Measurements from ENCODE around the gene TBC1D1.
A peak's percentile ranks its signal among the peaks of the same experiment; 100 is the strongest.

TBC1D1 gene

DNA sequence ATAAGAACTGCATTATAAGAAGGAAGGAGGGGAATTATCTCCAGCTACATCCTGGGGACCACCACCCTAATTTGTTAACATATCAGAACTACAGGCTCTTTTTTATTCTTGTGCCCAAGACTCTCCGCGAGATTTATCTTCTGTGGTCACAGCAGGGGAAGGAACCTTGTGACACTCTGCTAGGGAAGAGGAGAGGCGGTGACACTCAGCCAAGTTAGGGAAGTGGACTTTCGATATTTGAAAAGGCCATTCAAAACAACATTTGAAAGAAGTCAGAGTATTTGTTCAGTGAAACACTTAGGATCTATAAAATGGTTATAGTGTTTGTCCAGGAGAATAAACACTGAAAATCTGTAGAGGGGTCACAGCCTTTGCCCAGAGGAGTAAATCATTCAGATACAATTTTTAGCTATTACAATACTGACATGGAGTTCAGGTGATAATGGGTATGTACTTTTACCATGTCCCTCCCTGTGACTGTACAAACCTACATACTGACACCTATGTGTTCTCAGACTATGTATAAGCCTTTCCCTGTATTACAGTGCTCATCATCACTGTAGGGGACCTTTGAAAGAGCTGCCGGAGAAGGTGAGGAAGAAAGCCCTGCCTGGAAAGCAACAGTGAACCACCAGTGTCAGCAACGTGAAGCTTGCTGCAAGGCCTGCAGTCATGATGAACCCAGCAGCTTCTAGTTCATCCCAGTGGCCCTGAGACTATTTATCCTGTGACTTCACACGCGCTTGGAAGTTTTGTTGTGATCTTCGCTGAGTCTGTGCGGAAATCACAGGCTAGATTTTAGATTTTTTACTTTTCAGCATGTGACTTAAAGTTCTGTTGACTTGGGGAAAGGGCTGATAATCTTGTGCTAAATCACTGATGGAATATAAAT is 60.8 kb downstream of the TBC1D1 start:
- no peak overlapping the region for H3K4me3 ChIP-seq
- no peak for DNase-seq (ENCODE audit: low spot score in 2 of 2)
- in situ Hi-C loops (cut with MboI; ENCODE audit: low sequenced_read_pairs), result no loop called here
- H3K9me3 ChIP-seq, result no peaks in the 10 kb centered on the region
- H3K4me1 ChIP-seq, result no peaks in the 10 kb centered on the region
- no peaks in the 10 kb centered on the region for H3K36me3 ChIP-seq (replicated peaks)
- H3K27me3 ChIP-seq (ENCODE audit: low read depth), result no peaks in the 10 kb centered on the region

DNA sequence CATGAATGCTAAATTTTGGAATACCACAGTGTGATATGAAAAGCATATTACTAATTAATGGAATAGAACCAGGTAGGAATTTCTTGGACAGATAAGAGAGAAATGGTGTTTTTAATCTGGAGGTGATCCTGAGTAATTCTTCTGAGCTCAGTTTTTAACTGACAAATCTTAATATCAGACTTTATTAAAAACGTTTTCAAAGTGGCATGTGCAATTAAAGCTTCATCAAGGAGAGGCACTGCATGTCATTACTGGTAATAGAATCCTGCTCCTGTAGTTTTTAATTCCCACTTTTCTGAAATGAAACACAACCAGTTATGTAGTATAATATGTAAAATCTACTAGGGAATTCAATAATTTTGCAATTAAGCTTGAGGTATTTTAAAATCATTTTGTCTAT is 62.3 kb downstream of the TBC1D1 start:
- in situ Hi-C loops (cut with MboI; ENCODE audit: low sequenced_read_pairs), result no loop called here
- no peak for DNase-seq (ENCODE audit: low spot score in 2 of 2)
- Histone ChIP-seq H3K36me3 (replicated peaks) (no peaks in the 10 kb centered on the region), H3K4me1 (no peaks in the 10 kb centered on the region), H3K9me3 (no peaks in the 10 kb centered on the region), H3K27me3 (ENCODE audit: low read depth) (no peaks in the 10 kb centered on the region), H3K4me3 (no peak overlapping the region)

DNA sequence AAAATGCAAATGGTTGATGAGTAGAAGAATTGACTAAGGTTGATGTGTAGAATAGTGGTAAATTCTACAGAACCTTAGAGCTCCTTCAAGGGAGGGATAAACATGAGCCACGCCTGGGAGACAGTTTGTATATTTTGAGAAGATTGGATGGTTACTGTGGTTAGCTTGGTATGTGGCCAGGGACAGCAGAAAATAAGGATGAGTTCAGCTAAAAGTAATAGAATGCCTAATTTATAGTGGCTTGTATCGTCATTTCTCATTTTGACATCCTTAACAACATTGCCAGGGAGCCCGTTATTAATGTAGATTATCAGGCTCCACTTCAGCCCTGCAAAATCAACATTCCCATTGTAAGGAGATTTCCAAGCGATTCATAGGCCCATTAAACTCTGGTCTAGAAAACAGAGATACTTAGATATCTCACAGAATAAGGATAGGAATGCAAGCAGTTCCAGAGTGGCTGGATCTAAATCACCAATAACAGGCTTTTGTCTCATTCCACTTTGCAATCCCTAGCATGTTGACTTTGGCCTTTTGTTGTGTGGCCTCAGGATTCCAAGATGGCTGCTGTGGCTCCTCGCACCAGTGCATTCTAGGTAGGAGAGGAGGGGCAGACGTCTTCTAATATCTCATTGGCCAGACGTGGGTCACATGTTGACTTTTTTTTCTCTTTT is 62.9 kb downstream of the TBC1D1 start:
- in situ Hi-C loops (cut with MboI; ENCODE audit: low sequenced_read_pairs), result no loop called here
- no peak for DNase-seq (ENCODE audit: low spot score in 2 of 2)
- Histone ChIP-seq H3K27me3 (ENCODE audit: low read depth) (no peaks in the 10 kb centered on the region), H3K36me3 (replicated peaks) (no peaks in the 10 kb centered on the region), H3K4me1 (no peaks in the 10 kb centered on the region), H3K9me3 (no peaks in the 10 kb centered on the region), H3K4me3 (no peak overlapping the region)

DNA sequence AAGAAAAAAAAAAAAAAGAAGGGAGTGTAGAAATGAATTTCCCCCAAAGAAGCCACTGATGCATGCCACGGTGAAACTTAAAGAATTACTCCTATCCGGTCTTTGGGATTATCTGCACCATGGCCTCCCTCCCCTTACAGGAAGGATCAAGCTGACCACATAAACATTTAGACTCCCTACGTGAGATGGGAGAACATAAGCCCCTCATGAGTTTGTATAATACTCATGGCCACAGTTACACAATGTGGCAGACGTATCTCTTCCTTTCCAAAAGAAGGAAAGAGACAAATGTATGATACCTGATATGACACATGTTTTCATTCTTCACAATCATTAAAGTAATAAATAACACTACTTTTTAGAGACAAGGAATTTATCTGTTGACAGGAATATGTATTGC is 66.1 kb downstream of the TBC1D1 start:
- DNase-seq (ENCODE audit: low spot score in 2 of 2), result no peak
- no peaks in the 10 kb centered on the region for H3K4me1 ChIP-seq
- H3K36me3 ChIP-seq (replicated peaks), result no peaks in the 10 kb centered on the region
- H3K4me3 ChIP-seq, result no peak overlapping the region
- H3K27me3 ChIP-seq (ENCODE audit: low read depth), result no peaks in the 10 kb centered on the region
- no peaks in the 10 kb centered on the region for H3K9me3 ChIP-seq
- in situ Hi-C loops (cut with MboI; ENCODE audit: low sequenced_read_pairs), result no loop called here

DNA sequence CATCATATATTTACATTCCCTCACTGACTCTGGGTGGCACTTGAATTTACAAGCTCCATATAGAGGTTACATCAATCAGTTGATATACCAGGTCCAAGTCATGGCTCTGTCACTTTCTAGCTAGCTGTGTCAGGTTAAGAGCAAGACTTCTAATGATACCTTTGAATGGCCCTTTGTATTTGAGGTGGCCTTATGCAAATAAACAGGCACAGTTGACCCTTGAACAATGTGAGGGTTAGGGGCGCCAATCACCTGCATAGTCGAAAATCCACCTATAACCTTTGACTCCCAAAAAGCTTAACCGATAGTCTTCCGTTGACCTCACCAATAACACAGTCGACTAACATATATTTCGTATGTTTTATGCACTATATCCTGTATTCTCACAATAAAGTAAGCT is 68.0 kb downstream of the TBC1D1 start:
- in situ Hi-C loops (cut with MboI; ENCODE audit: low sequenced_read_pairs), result no loop called here
- DNase-seq (ENCODE audit: low spot score in 2 of 2), result no peak
- no peaks in the 10 kb centered on the region for H3K4me1 ChIP-seq
- no peaks in the 10 kb centered on the region for H3K9me3 ChIP-seq
- H3K27me3 ChIP-seq (ENCODE audit: low read depth), result no peaks in the 10 kb centered on the region
- no peak overlapping the region for H3K4me3 ChIP-seq
- H3K36me3 ChIP-seq (replicated peaks), result no peaks in the 10 kb centered on the region

GRCh38 chr4:37960098-37960497 is 69.2 kb downstream of the TBC1D1 start, which contains the start of gene PTTG2:
Gene PTTG2, plus strand, starts transcription at chr4:37960398. Its CDS starts 37 bp downstream, at chr4:37960435.
- Histone ChIP-seq H3K9me3 (no peaks in the 10 kb centered on the region), H3K27me3 (ENCODE audit: low read depth) (no peaks in the 10 kb centered on the region), H3K4me1 (no peaks in the 10 kb centered on the region), H3K36me3 (replicated peaks) (no peaks in the 10 kb centered on the region), H3K4me3 (no peak within 1 kb of the TSS)
- DNase-seq (ENCODE audit: low spot score in 2 of 2), result no peak
- in situ Hi-C loops (cut with MboI; ENCODE audit: low sequenced_read_pairs), result no loop called here

- in situ Hi-C loops (cut with MboI; ENCODE audit: low sequenced_read_pairs), result no loop called here
- Histone ChIP-seq H3K4me1 (no peaks in the 10 kb centered on the region), H3K9me3 (no peaks in the 10 kb centered on the region), H3K4me3 (no peak overlapping the region), H3K27me3 (ENCODE audit: low read depth) (no peaks in the 10 kb centered on the region), H3K36me3 (replicated peaks) (no peaks in the 10 kb centered on the region)
- no peak for DNase-seq (ENCODE audit: low spot score in 2 of 2)
Measured at GRCh38 chr4:37960679-37961450, 70.0 kb downstream of the TBC1D1 start.

DNA sequence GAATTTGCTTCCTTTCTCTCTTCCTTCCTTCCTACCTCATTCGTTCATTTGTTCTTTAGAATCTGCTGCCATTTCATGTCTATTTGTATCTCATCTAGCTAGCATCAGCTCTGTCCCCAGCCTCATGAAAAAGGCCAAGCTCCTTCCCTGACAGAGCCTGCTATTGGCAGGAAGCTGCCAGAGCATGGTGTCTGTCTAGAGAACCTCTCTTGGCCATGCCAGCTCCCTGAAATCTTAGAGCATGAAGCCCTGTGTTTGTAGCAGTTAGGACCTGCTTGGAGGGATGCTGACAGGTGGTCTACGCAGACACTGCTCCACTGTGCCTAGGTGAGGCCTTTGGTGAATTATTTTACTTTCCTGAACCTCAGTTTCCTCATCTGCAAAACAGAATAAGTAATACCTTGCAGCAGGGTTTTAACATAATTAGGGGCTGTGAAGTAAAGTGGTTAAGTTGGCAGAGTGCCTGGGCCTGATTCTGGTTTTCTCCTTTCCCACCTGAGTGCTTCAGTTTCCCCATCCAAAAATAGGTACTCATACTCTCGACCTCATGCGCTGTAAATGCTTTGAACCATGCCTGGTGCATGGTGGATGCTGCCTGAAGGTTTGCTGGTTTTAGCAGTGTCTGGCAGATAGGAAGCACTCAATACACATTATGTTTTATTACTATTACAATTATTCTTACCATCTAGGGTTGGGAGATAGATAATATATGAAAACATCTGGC is 74.0 kb downstream of the TBC1D1 start:
- no peak for DNase-seq (ENCODE audit: low spot score in 2 of 2)
- H3K27me3 ChIP-seq (ENCODE audit: low read depth), result no peaks in the 10 kb centered on the region
- H3K4me1 ChIP-seq, result no peaks in the 10 kb centered on the region; the same call in 1 of the 2 replicates
- no peaks in the 10 kb centered on the region for H3K36me3 ChIP-seq (replicated peaks)
- H3K4me3 ChIP-seq, result no peak overlapping the region
- in situ Hi-C loops (cut with MboI; ENCODE audit: low sequenced_read_pairs), result no loop called here
- no peaks in the 10 kb centered on the region for H3K9me3 ChIP-seq

DNA sequence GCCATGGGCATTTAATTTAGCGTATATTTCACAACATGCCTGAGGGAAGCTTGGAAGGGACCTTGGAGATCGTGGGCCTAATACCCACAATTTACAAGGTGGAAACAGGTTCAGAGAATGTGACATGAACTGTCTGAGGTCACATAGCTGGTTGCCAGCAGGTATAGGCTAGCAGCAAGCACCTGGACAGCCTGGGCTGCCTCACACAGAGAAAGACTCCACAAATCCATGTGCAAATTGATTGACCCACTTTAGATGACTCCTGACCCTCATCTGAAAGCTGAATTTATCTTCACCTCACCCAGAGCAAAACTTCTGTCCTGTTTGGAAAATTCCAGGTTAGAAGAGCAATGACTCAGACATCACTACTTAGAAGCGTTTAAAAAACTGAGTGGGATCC is 75.2 kb downstream of the TBC1D1 start:
- H3K9me3 ChIP-seq, result no peaks in the 10 kb centered on the region
- H3K36me3 ChIP-seq (replicated peaks), result no peaks in the 10 kb centered on the region
- no peak for DNase-seq (ENCODE audit: low spot score in 2 of 2)
- in situ Hi-C loops (cut with MboI; ENCODE audit: low sequenced_read_pairs), result no loop called here
- H3K4me1 ChIP-seq, result no peaks in the 10 kb centered on the region; the same call in 1 of the 2 replicates
- no peak overlapping the region for H3K4me3 ChIP-seq
- no peaks in the 10 kb centered on the region for H3K27me3 ChIP-seq (ENCODE audit: low read depth)

GRCh38 chr4:37967736-37968135 is 76.9 kb downstream of the TBC1D1 start:
- DNase-seq (ENCODE audit: low spot score in 2 of 2), result no peak
- Histone ChIP-seq H3K4me3 (no peak overlapping the region), H3K4me1 (no peaks in the 10 kb centered on the region; the same call in 1 of the 2 replicates), H3K36me3 (replicated peaks) (no peaks in the 10 kb centered on the region), H3K9me3 (no peaks in the 10 kb centered on the region), H3K27me3 (ENCODE audit: low read depth) (no peaks in the 10 kb centered on the region)
- in situ Hi-C loops (cut with MboI; ENCODE audit: low sequenced_read_pairs), result no loop called here

DNA sequence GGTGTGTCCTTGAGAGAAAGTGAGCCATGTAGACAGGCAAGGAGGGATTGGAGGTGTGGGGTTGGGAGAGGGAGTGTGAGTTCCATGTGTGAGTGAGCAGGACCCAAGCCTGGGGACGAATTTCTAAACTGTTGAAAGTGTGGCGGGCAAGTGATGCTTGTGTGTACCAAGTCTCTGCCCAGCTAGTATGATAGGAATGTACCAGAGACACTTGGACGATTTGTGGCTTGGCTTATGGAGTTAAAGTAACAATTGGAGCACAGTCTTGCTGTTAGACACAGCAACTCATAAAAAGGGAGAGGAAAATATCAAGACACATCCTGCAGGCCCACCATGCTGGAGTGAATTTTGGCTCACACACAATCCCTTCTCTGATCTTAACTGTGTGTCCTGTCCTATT is 77.9 kb downstream of the TBC1D1 start:
- no peaks in the 10 kb centered on the region; the same call in 1 of the 2 replicates for H3K4me1 ChIP-seq
- no peak overlapping the region for H3K4me3 ChIP-seq
- in situ Hi-C loops (cut with MboI; ENCODE audit: low sequenced_read_pairs), result no loop called here
- H3K9me3 ChIP-seq, result no peaks in the 10 kb centered on the region
- no peak for DNase-seq (ENCODE audit: low spot score in 2 of 2)
- no peaks in the 10 kb centered on the region for H3K36me3 ChIP-seq (replicated peaks)
- H3K27me3 ChIP-seq (ENCODE audit: low read depth), result no peaks in the 10 kb centered on the region

GRCh38 chr4:37970702-37971101 is 79.8 kb downstream of the TBC1D1 start:
- in situ Hi-C loops (cut with MboI; ENCODE audit: low sequenced_read_pairs), result no loop called here
- Histone ChIP-seq H3K27me3 (ENCODE audit: low read depth) (no peaks in the 10 kb centered on the region), H3K36me3 (replicated peaks) (no peaks in the 10 kb centered on the region), H3K9me3 (no peaks in the 10 kb centered on the region), H3K4me1 (no peaks in the 10 kb centered on the region; the same call in 1 of the 2 replicates), H3K4me3 (no peak overlapping the region)
- DNase-seq (ENCODE audit: low spot score in 2 of 2), result peak in 1 of 2 experiments; percentile 66

- in situ Hi-C loops (cut with MboI; ENCODE audit: low sequenced_read_pairs), result no loop called here
- Histone ChIP-seq H3K9me3 (no peaks in the 10 kb centered on the region), H3K36me3 (replicated peaks) (no peaks in the 10 kb centered on the region), H3K27me3 (ENCODE audit: low read depth) (no peaks in the 10 kb centered on the region), H3K4me3 (no peak overlapping the region), H3K4me1 (no peaks in the 10 kb centered on the region; the same call in 1 of the 2 replicates)
- no peak for DNase-seq (ENCODE audit: low spot score in 2 of 2)
Measured at GRCh38 chr4:37971202-37971601, 80.3 kb downstream of the TBC1D1 start.

All from HAP-1 (cell line).